Vagina (tissue), 2 donors: Measurements from ENCODE around the gene ACTRT2.

ENCODE experiments used
- CTCF ChIP-seq, 3 experiments: fragments of 450-650 bp in 2 of 3; fragments of 200-600 bp in 1 of 3; sonication (generic) in 1 of 3; IDR thresholded peaks; one replicate each; pipeline ENCODE4 v1.5.1; 2017 to 2019; ENCODE audit warnings: antibody characterized with exemption in 3 of 3, mild to moderate bottlenecking in 2 of 3, moderate library complexity in 2 of 3
- POLR2A ChIP-seq, 2 donors: fragments of 450-650 bp; IDR thresholded peaks; one replicate each; pipeline ENCODE4 v1.6.1; 2017; ENCODE audit warnings: antibody characterized with exemption in 2 of 2, mild to moderate bottlenecking in 2 of 2, moderate library complexity in 2 of 2

- no peak for TF ChIP-seq CTCF (IDR thresholded peaks at IDR 0.05)
- TF ChIP-seq POLR2A (IDR thresholded peaks at IDR 0.05): no peak
Observed at GRCh38 chr1:2973601-2974593, 47.4 kb upstream of the ACTRT2 start.
